ENCODE results near the gene CEP89.
"Not testable (repeated sequence)": the region's sequence is repeated elsewhere in the genome, so short reads cannot be mapped to it uniquely, and the experiment has no call there.

CEP89 gene

DNA sequence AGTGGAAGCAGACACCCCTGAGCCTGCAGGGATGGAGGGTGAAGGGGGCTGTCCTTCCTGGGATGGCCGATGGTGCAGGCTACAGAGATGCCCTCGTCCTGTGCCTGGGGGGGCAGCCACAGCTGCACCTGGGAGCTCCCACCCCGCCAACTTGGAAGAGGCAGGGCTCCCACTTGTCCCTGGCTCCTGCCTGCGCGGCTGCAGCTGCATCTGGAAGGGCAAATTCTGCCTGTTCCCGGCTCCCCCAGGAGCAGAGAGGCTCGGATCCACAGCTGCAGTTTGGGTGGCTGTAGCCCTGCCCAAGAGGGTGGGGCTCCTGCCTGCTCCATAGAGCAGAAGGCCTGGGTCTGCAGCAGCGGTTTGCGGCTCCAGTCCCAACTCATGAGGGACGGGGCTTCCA is 2.2 kb downstream of the CEP89 start:
- no peak for DNase-seq (ENCODE audit: insufficient read length, low spot score)
- no peak for FAIRE-seq

DNA sequence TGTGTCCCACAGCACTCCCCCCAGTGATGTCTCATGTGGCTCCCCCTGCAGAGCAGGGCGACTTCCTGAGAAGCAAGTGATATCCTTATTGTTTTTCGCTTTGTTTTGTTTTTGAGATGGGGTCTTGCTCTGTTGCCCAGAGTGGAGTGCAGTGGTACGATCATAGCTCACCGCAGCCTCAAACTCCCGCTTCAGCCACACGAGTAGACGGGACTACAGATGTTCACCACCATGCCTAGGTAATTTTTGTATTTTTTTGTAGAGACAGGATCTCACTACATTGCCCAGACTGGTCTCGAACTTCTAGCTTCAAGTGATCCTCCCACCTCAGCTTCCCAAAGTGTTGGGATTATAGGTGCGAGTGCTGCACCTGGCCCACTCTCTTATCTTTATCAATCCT is 5.0 kb downstream of the CEP89 start:
- no peak for FAIRE-seq
- no peak for DNase-seq (ENCODE audit: insufficient read length, low spot score)

DNA sequence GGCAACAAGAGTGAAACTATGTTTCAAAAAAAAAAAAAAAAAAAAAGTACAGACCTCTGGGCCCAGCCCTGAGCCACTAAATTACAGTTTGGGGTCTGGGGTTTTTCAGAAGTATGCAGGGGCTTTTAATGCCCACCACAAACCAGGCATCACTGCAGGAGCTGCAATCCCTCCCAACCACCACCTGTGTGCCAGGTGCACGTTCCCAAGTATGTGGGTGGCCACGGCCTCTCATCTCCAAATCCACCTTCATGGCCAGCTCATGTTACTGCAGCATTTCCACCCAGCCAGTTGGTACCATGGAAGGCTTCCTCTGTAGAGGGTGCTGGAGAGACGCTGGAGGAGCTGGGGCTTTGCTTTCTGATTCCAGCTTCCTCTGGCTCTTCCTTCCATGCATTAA is 26.5 kb downstream of the CEP89 start:
- FAIRE-seq (no peak), DNase-seq (ENCODE audit: insufficient read length, low spot score) (no peak)

DNA sequence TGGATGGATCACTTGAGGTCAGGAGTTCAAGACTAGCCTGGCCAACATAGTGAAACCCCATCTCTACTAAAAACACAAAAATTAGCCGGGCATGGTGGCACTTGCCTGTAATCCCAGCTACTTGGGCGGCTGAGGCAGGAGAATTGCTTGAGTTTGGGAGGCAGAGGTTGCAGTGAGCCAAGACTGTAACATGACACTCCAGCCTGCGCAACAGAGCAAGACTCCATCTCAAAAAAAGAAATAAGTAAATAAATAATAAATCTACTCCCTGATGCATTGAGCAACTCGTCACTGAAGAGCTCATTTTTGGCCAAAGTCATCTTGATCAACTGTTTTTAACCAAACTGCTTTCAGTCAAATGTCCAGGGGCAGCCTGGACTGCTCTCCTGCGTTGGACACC is 30.5 kb downstream of the CEP89 start:
- DNase-seq (ENCODE audit: insufficient read length, low spot score); FAIRE-seq: not testable (repeated sequence)

DNA sequence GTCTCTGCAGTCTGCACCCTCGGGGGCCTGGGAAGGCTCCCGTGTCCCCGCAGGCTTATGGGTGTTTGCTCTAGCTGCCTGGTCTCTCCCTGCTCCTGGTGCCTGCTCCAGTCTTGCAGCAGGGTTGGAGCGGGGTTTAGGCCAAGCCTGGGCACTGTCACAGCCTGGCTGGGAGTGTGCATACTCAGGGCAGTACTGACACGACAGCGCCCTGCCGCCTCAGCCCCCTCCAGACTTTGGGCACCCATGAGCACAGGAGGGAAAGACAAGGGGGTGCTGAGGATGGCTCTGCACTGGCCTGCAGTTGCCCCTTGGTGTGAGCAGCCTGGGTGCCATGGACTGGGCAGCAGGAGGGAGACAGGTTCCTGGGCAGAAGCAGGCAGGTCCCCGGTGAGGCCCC is 35.7 kb downstream of the CEP89 start:
- FAIRE-seq, result no peak
- DNase-seq (ENCODE audit: insufficient read length, low spot score), result no peak

DNA sequence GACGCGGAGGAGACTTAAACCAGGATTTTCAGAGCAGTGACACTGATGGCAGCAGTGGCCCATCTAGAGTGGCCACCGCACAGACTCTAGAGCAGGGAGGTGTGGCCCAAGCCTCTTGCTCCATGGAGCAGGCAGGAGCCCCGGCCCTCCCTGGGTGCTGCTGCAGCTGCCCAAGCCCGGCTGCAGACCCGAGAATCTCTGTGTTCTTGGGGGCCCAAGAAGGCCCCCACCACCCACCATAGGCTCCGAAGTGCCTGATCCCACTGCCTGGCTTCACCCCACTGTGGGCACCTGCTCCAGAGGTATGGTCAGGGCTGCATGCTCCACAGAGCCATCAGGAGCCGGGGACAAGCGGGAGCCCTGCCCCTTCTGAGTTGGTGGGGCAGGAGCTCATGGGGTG is 36.1 kb downstream of the CEP89 start:
- DNase-seq (ENCODE audit: insufficient read length, low spot score), result no peak
- no peak for FAIRE-seq

DNA sequence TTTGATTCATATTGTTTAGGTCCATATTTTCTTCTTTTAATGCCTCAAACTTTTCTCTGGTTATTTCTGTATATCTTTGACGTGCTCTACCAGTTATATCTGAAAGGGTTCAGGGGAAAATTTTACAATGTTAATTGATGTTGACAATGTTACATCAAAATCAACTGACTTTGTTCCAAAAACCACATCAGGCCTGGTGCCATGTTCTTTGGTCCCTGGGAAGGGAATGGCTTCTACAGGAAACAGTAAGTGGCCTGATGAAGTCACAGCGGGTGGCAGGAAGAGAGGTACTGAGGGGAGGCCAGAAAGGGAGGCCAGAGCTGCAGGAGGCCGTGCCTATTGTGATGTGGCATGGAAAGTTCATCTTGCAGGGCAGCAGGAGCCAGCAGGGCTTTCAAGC is 38.2 kb downstream of the CEP89 start:
- DNase-seq (ENCODE audit: insufficient read length, low spot score) (no peak), FAIRE-seq (no peak)

DNA sequence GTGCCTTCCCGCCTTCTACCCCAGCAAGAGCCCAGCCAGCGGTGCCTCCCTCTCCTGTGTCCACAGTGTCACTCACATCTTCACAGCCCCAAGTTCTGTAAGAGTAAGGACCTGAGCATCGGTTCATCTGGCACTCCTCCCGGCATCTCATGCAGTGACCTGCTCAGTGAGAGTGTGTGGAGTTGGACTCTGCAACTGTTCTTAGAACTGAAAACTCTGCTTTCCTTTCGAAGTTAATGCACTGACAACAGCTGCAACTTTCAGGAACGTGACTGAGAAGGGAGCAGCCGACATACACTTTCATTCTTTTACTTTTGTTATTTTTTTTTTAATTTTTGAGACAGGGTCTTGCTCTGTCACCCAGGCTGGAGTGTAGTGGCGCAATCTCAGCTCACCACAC is 41.2 kb downstream of the CEP89 start:
- FAIRE-seq (no peak), DNase-seq (ENCODE audit: insufficient read length, low spot score) (no peak)

DNA sequence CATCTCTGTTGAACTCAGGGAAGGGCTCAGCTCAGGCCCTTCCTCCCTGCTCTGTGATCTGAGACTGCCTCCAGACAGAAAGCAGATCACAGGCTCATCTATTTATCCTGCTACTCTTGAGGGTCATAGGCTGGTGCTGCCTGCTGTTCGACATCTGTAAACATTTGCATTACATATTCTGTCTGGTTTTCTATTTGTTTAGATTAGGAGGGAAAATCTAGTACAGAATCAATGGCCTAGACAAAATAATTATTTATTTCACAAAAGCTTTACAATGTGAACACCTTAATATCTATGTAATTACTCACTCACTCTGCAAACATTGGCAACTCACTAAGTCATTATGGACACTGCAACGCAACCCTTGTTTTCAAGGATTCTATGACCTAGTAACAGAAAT is 43.0 kb downstream of the CEP89 start:
- FAIRE-seq (no peak), DNase-seq (ENCODE audit: insufficient read length, low spot score) (no peak)

DNA sequence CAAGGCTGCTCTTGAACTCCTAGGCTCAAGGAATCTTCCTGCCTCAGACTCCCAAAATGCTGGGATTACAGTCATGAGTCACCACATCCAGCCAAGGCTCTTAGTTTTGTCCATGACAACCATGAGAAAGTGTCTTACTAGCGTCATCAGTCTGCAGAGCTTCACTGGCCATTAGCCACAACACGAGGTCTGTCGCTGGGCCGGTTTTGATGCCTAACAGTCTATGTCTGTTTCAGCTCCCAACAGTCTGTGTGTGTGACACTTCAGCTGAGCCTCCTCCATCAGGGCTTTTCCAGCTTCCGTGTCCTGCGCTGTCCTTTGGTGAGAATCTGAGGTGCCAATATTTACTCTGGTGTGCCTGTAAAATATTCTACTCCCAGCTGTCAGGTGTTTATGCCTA is 47.6 kb downstream of the CEP89 start:
- no peak for FAIRE-seq
- no peak for DNase-seq (ENCODE audit: insufficient read length, low spot score)

DNA sequence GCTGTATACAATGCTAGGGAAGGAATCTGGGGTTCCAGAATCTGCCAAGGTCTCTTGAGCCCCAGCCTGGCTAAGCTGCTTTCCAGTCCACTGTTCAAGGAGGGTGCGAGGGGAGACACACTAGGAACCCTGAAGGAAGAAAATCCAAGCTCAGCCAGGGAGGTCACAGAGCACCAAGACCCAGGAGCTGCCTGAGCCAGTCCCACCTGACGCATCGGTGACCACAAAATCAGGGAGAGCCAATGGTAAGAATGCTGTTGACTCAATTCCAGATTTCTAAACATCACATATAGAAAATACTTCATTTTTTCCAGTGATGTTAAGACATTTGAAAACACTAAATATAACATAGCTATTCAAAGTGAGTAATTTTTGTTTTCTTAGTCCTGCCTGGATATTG is 50.1 kb downstream of the CEP89 start:
- FAIRE-seq, result no peak
- no peak for DNase-seq (ENCODE audit: insufficient read length, low spot score)

DNA sequence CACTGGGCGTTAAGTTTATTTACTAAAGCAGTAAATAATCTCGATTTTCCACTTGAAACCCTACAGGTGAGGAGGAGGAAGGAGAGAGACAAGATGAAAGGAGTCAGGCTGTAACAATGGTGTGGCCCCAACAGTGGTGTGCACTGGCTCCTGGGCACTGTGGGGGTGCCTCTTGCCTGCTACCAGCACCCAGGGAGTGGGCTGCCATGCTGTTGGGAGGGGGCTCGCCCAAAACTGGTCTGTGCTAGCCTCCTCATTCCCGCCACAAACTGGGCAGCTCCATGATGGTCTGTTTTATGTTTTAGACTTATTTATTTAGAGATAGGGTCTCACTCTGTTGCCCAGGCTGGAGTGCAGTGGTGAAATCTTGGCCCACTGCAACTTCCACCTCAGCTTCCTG is 52.4 kb downstream of the CEP89 start:
- no peak for FAIRE-seq
- no peak for DNase-seq (ENCODE audit: insufficient read length, low spot score)

DNA sequence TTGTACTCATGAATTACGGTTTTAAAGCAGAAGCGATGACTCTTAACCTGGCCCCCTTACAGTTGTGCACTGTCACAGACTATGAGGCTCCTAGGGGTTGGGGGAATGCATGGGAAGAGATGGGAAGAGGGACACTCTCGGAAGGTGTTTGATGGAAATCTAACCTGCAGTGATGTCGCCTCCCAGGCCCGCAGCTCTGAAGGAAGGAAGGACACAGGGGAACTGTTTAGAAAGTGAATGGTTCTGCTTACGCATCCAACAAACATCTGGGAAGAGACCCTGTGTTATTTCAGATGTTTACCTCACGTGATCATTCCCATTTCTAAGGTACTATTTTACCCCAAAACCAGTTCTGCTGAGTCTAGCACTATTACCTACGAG is 54.2 kb downstream of the CEP89 start:
- FAIRE-seq (no peak), DNase-seq (ENCODE audit: insufficient read length, low spot score) (no peak)

DNA sequence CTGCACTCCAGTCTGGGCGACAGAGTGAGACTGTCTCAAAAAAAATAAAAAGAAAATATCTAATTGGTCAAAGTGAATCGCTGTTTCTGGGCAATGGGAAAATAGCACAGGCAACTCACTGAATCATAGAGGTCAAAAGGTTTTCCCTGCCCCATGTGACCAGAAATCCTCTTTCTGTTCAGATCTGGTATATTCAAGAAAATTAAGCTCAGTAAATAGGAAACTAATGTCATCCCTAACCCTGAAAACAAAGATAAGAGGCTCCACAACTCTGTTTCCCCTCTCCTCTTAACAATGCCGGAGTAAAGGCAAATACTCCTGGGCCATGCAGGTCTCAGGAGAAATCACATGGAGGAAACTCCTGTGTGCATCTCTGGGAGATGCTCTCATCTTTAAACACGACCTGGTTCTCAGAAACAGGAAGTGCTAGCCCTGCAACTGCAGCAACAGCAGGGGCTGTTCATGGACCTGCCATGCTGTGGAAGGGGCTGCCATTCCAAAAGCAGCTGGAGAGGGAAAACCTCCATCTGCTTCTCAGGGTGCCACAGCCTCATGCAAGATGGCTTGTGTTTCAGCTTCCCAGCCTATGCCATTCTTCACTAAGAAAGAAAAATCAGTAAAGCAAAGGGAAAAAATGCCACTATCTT is 54.7 kb downstream of the CEP89 start:
- DNase-seq (ENCODE audit: insufficient read length, low spot score) (no peak), FAIRE-seq (no peak)

DNA sequence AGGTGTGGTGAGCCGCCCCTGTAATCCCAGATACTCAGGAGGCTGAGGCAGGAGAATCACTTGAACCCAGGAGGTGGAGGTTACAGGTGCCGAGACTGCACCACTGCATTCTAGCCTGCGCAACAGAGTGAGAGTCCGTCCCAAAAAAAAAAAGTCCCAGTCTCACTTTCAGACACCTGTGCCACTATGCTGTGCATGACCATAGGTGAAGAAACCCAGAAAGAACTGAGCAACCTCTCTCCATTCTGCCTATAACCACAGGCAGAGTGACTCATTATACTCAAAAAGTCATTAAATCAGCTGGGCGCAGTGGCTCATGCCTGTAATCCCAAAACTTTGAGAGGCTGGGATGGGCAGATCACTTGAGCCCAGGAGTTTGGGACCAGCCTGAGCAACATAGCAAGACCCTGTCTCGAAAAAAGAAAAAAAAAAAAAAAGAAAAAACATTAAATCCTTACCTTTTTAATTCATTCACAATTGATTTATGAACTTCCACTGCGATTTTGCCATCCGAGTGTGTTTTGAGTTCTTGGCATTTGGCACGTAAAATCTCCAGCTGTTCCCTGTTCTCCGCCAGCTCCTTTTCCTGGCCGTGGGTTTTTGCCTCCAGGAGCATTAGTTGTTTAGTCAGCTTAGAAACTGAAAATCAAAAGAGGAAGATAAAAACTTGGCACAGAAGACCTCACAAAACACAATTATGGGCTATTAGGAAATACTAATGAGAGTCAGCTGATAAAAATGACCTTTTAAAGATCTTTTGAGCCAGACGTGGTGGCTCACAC is 56.7 kb downstream of the CEP89 start:
- FAIRE-seq (no peak), DNase-seq (ENCODE audit: insufficient read length, low spot score) (no peak)

DNA sequence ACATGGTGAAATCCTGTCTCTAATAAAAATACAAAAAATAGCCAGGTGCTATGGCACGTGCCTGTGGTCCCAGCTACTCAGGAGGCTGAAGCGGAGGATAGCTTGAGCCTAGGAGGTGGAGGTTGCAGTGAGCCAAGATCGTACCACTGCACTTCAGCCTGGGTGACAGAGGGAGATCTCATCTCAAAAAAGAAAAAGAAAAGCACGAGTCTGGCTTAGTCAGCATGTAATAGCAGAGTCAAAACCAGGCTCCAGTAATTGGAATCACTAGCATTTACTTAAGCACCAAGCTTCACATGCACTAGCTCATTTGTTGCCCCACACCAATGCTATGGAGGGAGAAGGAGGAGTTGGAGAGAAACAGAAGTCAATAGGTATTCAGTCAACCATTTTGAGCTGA is 60.3 kb downstream of the CEP89 start:
- DNase-seq (ENCODE audit: insufficient read length, low spot score), result no peak
- FAIRE-seq, result no peak

DNA sequence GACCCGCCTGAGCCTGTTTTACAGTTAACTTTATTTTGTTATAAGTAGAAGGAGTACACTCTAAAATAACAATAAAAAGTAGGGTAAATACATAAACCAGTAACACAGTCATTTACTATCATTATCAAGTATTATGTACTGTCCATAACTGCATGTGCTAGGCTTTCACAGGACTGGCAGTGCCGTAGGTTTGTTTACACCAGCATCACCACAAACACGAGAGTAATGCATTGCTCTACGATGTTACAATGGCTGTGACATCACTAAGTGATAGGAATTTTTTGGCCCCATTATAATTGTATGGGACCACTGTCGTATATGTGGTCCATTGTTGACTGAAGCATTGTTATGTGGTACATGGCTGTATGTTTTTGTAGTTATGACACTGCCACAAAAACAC is 60.9 kb downstream of the CEP89 start:
- DNase-seq (ENCODE audit: insufficient read length, low spot score) (no peak), FAIRE-seq (no peak)

DNA sequence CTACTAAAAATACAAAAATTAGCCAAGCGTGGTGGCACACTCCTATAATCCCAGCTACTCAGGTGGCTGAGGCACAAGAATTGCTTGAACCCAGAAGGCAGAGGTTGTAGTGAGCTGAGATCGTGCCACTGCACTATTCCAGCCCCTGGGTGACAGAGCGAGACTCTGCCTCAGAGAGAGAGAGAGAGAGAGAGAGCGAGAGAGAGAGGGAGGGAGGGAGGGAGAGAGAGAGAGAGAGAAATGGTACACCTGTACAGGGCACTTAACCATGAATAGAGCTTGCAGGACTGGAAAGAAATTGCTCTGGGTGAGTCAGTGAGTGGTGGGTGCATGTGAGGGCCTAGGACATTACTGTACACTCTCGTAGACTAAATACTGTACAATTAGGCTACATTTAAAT is 61.7 kb downstream of the CEP89 start:
- FAIRE-seq (no peak), DNase-seq (ENCODE audit: insufficient read length, low spot score) (no peak)

DNA sequence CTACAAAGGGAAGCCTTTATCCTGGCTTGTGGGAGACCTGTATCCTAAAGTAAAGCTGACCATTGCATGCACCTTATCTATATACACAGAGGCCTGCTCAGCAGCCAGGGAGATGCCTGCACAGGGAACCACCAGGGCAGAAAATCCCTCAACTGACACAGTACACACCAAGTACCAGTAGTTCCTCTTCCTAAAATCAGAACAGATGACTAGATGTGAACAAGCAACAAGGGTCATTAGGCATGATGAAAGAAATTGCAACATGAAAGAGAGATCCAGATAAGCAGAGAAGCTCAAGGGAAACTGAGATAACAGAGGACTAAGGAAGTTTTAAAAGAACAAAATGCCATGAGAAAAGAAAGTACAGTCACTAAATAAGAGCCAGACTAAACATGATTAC is 62.5 kb downstream of the CEP89 start:
- no peak for FAIRE-seq
- DNase-seq (ENCODE audit: insufficient read length, low spot score), result no peak

DNA sequence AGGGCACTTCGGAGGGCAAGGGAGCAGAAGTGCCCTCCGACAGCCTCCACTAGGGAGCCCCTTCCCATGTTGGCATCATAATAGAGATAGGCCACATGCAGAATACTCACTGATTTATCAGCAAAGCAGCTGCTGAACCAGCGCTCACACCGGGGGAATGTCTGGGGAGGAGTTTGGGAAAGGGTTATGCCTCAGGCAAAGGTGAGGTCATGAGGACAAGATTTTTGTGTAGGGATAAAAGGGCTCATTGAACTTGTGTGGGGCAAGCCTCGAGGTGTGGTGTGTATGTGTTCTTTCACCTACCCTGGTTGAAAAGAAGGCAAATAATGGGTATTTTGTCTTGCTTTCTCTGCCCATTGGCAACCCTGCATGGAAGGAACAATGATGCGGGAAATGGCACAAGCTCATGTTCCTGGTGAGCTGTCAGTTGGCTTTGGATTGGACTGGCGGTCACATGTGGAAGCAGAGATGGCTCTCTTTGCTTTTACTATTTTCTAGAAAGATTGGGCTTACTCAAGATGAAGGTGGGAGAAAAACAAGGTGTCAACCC is 63.0 kb downstream of the CEP89 start:
- DNase-seq (ENCODE audit: insufficient read length, low spot score) (no peak), FAIRE-seq (no peak)

DNA sequence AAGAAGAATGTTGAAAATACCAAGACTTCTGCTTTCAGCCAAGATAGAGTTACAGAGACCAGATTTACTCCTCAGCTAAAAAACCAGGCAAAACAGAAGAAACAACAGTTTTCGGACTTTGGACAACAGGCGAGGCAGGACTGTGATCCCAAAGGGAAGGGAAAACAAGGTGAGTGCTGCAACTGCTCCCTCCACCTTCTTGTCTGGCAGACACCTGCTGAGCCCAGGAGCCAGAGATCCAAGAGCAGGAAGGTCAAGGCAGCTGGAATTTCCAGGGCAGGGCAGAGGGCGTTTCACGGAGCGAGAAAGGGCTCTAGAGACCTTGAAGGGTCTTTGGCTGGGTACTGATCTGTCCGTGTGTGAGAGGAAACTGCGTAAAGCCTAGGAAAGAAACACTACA is 69.3 kb downstream of the CEP89 start:
- DNase-seq (ENCODE audit: insufficient read length, low spot score) (no peak), FAIRE-seq (no peak)

DNA sequence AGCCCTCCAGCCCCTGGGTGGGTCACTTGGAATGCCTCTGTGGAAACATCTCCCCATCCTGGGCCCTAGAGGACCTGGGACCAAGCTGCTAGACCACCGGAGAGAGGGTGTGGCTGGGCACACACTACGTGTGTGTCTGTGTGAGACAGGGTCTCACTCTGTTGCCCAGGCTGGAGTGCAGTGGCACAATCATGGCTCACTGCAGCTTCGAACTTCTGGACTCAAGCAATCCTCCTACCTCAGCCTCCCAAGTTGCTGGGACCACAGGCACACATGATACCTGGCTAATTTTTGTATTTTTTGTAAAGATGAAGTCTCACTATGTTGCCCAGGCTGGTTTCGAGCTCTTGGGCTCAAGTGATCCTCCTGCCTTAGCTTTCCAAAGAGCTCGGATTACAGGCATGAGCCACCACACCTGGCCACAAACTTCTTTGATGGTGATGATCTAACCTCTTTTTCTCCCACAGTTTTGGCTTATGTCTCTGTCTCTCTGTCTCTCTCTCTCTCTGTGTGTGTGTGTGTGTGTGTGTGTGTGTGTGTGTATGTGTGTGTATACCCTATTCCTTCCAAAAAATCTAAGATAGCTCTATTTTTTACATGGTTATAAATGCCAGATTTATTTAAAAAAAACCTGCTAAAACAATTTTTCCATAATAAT is 70.1 kb downstream of the CEP89 start:
- FAIRE-seq, result no peak

More for the DNA sequence above, 70.1 kb downstream of the CEP89 start:
- DNase-seq (ENCODE audit: insufficient read length, low spot score), result no peak
